SK-N-SH treated with all-trans-retinoic acid at 6 μM for 48 hours (cell line): Measurements from ENCODE around the gene SPOCK1.

Experiments
- BACH2 ChIP-seq: fragments of 250-450 bp; sonication (Bioruptor Pico); IDR thresholded peaks from 2 replicates; pipeline ENCODE4 v1.9.0; 2021; ENCODE audit warnings: mild to moderate bottlenecking, borderline replicate concordance
- GLIS3 ChIP-seq: fragments of 250-450 bp; sonication (Bioruptor Pico); IDR thresholded peaks from 2 replicates; pipeline ENCODE4 v1.5.0; 2020; ENCODE audit warnings: mild to moderate bottlenecking, moderate library complexity
- ZFP3 ChIP-seq: fragments of 250-450 bp; sonication (Bioruptor Pico); IDR thresholded peaks from 2 replicates; pipeline ENCODE4 v1.5.0; 2020; ENCODE audit warnings: mild to moderate bottlenecking, moderate library complexity
- TF ChIP-seq, protein P1 (sequence below): fragments of 250-450 bp; sonication (Bioruptor Pico); IDR thresholded peaks from 2 replicates; pipeline ENCODE4 v1.5.1; 2020; ENCODE audit warnings: low read depth, mild to moderate bottlenecking, moderate library complexity

DNA sequence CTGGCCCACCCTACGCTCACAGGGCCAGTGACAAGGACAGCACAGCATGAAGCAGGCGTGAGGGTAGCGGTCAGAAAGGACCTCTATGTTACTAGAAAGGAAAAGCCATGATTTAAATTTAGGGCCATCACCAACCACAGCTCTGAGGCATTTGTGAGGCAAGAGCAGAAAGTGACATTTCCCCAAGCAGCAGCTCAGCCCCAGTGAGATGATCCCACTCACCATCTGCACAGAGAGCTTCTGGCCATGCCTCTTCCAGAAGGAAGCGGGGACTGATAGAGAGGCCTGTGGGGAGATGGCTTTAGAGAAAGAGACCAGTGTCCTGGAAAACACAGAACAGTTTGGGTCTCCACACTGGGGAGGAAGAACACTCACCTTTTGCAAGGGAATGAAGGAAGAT lies 413.9 kb downstream of the SPOCK1 start:
- TF ChIP-seq ZFP3 (no peak), BACH2 (CRISPR knock-in tag) (no peak), GLIS3 (CRISPR knock-in tag) (no peak)
- TF ChIP-seq, protein P1, sequence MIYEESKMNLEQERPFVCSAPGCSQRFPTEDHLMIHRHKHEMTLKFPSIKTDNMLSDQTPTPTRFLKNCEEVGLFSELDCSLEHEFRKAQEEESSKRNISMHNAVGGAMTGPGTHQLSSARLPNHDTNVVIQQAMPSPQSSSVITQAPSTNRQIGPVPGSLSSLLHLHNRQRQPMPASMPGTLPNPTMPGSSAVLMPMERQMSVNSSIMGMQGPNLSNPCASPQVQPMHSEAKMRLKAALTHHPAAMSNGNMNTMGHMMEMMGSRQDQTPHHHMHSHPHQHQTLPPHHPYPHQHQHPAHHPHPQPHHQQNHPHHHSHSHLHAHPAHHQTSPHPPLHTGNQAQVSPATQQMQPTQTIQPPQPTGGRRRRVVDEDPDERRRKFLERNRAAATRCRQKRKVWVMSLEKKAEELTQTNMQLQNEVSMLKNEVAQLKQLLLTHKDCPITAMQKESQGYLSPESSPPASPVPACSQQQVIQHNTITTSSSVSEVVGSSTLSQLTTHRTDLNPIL (CRISPR knock-in tag) = no peak
